Keratinocyte (primary cell): ENCODE results near the gene KIN. TPM values are rescaled to one million over a fixed set of nuclear protein-coding genes. Genes with fewer than 3 reads are reported as not detected.

ENCODE experiments used
- DNase-seq: peaks from one replicate; pipeline ENCODE4 v3.0.0-alpha.2; 2011; ENCODE audit warnings: low read depth, missing footprints, low spot score
- FAIRE-seq: peaks from 2 replicates; lab custom pipeline; 2011; peaks lifted over from hg19 to GRCh38; lab: Jason Lieb, UNC
- H2AFZ ChIP-seq: 2 replicates; pipeline ENCODE4 v1.6.0; 2012; ENCODE audit warnings: low read length, control low read depth, inconsistent platforms; ENCODE audit not compliant: control insufficient read depth
- H3K27ac ChIP-seq: 2 replicates; pipeline ENCODE4 v1.5.1; 2011; ENCODE audit warnings: low read length; ENCODE audit not compliant: control insufficient read depth, insufficient read depth
- H3K27me3 ChIP-seq: 3 replicates; pipeline ENCODE4 v1.6.0; 2011; ENCODE audit warnings: low read length; ENCODE audit not compliant: control insufficient read depth, insufficient read depth; ENCODE audit errors: extremely low read depth
- H3K36me3 ChIP-seq, 2 experiments: 2 replicates in 1 of 2; 3 replicates in 1 of 2; pipeline ENCODE4 v1.5.1; 2011; ENCODE audit warnings: low read length in 2 of 2, mild to moderate bottlenecking in 1 of 2; ENCODE audit not compliant: control insufficient read depth in 2 of 2, insufficient read depth in 2 of 2; ENCODE audit errors: extremely low read depth in 1 of 2
- H3K4me1 ChIP-seq: 3 replicates; pipeline ENCODE4 v1.5.1; 2011; ENCODE audit warnings: low read length; ENCODE audit not compliant: control insufficient read depth, insufficient read depth; ENCODE audit errors: extremely low read depth
- H3K4me2 ChIP-seq: 3 replicates; pipeline ENCODE4 v1.6.0; 2011; ENCODE audit warnings: low read depth, low read length; ENCODE audit not compliant: control insufficient read depth, insufficient read depth; ENCODE audit errors: extremely low read depth
- H3K4me3 ChIP-seq, 3 experiments: fragments of 200-600 bp in 1 of 3; sonication (generic) in 1 of 3; 2 replicates in 2 of 3; 3 replicates in 1 of 3; pipeline ENCODE4 v1.5.1; 2011 to 2016; ENCODE audit warnings: low read length in 3 of 3, mild to moderate bottlenecking in 3 of 3, control low read depth in 2 of 3, inconsistent platforms in 1 of 3, low read depth in 1 of 3, mixed read lengths in 1 of 3, mixed run types in 1 of 3, moderate library complexity in 1 of 3; ENCODE audit not compliant: control insufficient read depth in 2 of 3, insufficient read depth in 2 of 3; ENCODE audit errors: extremely low read depth in 1 of 3
- H3K79me2 ChIP-seq: 2 replicates; pipeline ENCODE4 v1.6.0; 2012; ENCODE audit warnings: low read length; ENCODE audit not compliant: control insufficient read depth, insufficient read depth
- H3K9ac ChIP-seq: 3 replicates; pipeline ENCODE4 v1.6.0; 2011; ENCODE audit warnings: low read length; ENCODE audit not compliant: control insufficient read depth, insufficient read depth; ENCODE audit errors: extremely low read depth
- H3K9me1 ChIP-seq: 3 replicates; pipeline ENCODE4 v1.6.0; 2011; ENCODE audit warnings: low read length; ENCODE audit not compliant: control insufficient read depth, insufficient read depth; ENCODE audit errors: extremely low read depth
- H3K9me3 ChIP-seq: 2 replicates; pipeline ENCODE4 v1.5.1; 2012; ENCODE audit warnings: low read depth, low read length; ENCODE audit not compliant: control insufficient read depth
- H4K20me1 ChIP-seq: 3 replicates; pipeline ENCODE4 v1.6.0; 2011; ENCODE audit warnings: low read length; ENCODE audit not compliant: control insufficient read depth, insufficient read depth; ENCODE audit errors: extremely low read depth
- EZH2 ChIP-seq: IDR thresholded peaks from one replicate; pipeline ENCODE4 v1.6.1; 2012; ENCODE audit warnings: inconsistent platforms, mild to moderate bottlenecking, low read length, moderate library complexity
- dilution Hi-C: fragments of 300-500 bp; cut with MboI; formaldehyde crosslinking; loops from one replicate; pipeline ENCODE4 v1.7.0; 2020; ENCODE audit warnings: low sequenced_read_pairs; ENCODE audit not compliant: extremely low pct_ligation_motif_present
- polyA plus RNA-seq, 5 experiments: library from polyadenylated mRNA; depleted of rRNA in 3 of 5; stranded (reverse) in 3 of 5; stranded (forward) in 1 of 5; unstranded in 1 of 5; fragments of >200 nt; gene quantifications; 1 replicate in 1 of 5; 2 replicates in 3 of 5; 3 replicates in 1 of 5; pipeline versions ENCODE4 v1.2.1 to v1.2.3, GENCODE V29; 2011 to 2012; ENCODE audit warnings: missing spikeins in 2 of 5, low read depth in 1 of 5, low replicate concordance in 1 of 5
- TF ChIP-seq, protein P1 (sequence below), 3 experiments: IDR thresholded peaks in 1 of 3; conservative IDR thresholded peaks in 1 of 3; optimal IDR thresholded peaks in 1 of 3; 2 replicates in 2 of 3; 3 replicates in 1 of 3; pipeline versions ENCODE3 to v1.5.1; 2011; ENCODE audit warnings: low read length in 3 of 3, mild to moderate bottlenecking in 3 of 3, moderate library complexity in 2 of 3, control low read depth in 1 of 3, inconsistent platforms in 1 of 3; ENCODE audit not compliant: insufficient read depth in 2 of 3; ENCODE audit errors: extremely low read depth in 1 of 3

Gene KIN
- polyA plus RNA-seq, 1 donor (not counting 4 experiments of a cell fraction or from before 2014, with no cell fraction given): 15.1 TPM

DNA sequence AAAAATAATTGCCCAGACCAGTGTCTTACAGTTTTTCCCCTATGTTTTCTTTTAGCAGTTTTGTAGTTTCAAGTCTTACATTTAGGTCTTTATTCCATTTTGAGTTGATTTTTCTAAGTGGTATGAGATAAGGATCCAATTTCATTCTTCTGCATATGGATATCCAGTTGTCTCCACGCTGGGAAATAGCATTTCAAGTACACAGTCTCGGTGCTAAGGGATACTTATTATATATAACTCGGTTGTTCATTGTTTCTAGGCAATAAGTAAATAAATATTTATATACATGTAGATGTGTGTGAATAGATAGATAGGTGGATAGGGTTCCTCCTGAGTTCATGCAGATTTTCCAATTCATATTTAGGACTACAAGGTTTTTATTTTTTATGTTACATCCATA lies 46.5 kb upstream of the KIN start:
- Histone ChIP-seq H3K9me1 (no peaks in the 10 kb centered on the region), H3K27ac (no peak overlapping the region), H3K4me3 (no peak overlapping the region), H2AFZ (no peak overlapping the region), H3K9ac (no peak overlapping the region), H3K4me2 (no peak overlapping the region), H3K79me2 (peaks cover 30% of the 10 kb centered on the region), H3K9me3 (no peaks in the 10 kb centered on the region), H4K20me1 (no peaks in the 10 kb centered on the region), H3K36me3 (no peaks in the 10 kb centered on the region), H3K4me1 (no peaks in the 10 kb centered on the region), H3K27me3 (no peaks in the 10 kb centered on the region)
- TF ChIP-seq, protein P1, sequence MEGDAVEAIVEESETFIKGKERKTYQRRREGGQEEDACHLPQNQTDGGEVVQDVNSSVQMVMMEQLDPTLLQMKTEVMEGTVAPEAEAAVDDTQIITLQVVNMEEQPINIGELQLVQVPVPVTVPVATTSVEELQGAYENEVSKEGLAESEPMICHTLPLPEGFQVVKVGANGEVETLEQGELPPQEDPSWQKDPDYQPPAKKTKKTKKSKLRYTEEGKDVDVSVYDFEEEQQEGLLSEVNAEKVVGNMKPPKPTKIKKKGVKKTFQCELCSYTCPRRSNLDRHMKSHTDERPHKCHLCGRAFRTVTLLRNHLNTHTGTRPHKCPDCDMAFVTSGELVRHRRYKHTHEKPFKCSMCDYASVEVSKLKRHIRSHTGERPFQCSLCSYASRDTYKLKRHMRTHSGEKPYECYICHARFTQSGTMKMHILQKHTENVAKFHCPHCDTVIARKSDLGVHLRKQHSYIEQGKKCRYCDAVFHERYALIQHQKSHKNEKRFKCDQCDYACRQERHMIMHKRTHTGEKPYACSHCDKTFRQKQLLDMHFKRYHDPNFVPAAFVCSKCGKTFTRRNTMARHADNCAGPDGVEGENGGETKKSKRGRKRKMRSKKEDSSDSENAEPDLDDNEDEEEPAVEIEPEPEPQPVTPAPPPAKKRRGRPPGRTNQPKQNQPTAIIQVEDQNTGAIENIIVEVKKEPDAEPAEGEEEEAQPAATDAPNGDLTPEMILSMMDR (optimal IDR thresholded peaks at IDR 0.05 in 1 of 3, IDR thresholded peaks at IDR 0.05 in 1 of 3, conservative IDR thresholded peaks at IDR 0.05 in 1 of 3; ENCODE audit: extremely low read depth in 1 of 3, insufficient read depth in 2 of 3, low read length in 3 of 3): no peak
- TF ChIP-seq EZH2: no peak
- dilution Hi-C loops: no loop called here
- no peak for FAIRE-seq
- no peak for DNase-seq

DNA sequence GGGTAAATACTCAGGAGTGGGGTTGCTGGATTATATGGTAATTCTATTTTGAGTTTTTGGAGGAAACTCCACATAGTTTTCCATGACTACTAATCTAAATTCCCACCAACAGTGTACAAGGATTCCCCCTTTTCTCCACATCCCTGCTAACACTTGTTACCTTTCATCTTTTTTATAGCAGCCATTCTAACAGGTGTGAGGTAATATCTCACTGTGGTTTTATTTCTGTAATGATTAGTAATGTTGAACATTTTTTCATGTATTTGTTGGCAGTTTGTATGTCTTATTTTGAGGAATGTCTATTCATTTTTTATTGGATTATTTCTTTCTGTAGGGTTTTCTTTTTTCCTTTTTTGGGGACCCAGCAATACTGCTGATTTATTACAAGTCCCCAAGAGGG lies 45.4 kb upstream of the KIN start:
- Histone ChIP-seq H3K4me2 (no peak overlapping the region), H2AFZ (no peak overlapping the region), H3K9me1 (no peaks in the 10 kb centered on the region), H3K27me3 (no peaks in the 10 kb centered on the region), H3K36me3 (no peaks in the 10 kb centered on the region), H3K9me3 (no peaks in the 10 kb centered on the region), H3K27ac (no peak overlapping the region), H3K9ac (no peak overlapping the region), H3K79me2 (peaks cover 34% of the 10 kb centered on the region), H4K20me1 (no peaks in the 10 kb centered on the region), H3K4me3 (no peak overlapping the region), H3K4me1 (no peaks in the 10 kb centered on the region)
- TF ChIP-seq, protein P1 (optimal IDR thresholded peaks at IDR 0.05 in 1 of 3, IDR thresholded peaks at IDR 0.05 in 1 of 3, conservative IDR thresholded peaks at IDR 0.05 in 1 of 3; ENCODE audit: extremely low read depth in 1 of 3, insufficient read depth in 2 of 3, low read length in 3 of 3): no peak
- TF ChIP-seq EZH2: no peak
- dilution Hi-C loops: no loop called here
- DNase-seq (no peak), FAIRE-seq (no peak)
